H1 (cell line): ENCODE results near the gene POU2F1. TPM values are rescaled to one million over a fixed set of nuclear protein-coding genes. Genes with fewer than 3 reads are reported as not detected.

ENCODE experiments used
- CTCF ChIA-PET: fragments of 300-600 bp; sonication (Branson Sonifier 250); formaldehyde crosslinking; loops from one replicate; lab custom pipeline; 2021; ENCODE audit not compliant: partially characterized antibody; lab: Charles Lee
- POLR2A ChIA-PET: fragments of 300-600 bp; sonication (Branson Sonifier 250); formaldehyde crosslinking; loops from one replicate; lab custom pipeline; 2021; ENCODE audit warnings: inconsistent platforms; ENCODE audit not compliant: partially characterized antibody; lab: Charles Lee
- DNase-seq, 2 experiments: peaks; one replicate each; pipeline versions ENCODE4 v3.0.0 to v3.0.0-alpha.2; 2010 to 2022; ENCODE audit warnings: low spot score in 2 of 2, low read depth in 1 of 2, mixed read lengths in 1 of 2
- FAIRE-seq: peaks from 2 replicates; lab custom pipeline; 2011; peaks lifted over from hg19 to GRCh38; lab: Jason Lieb, UNC
- H2AFZ ChIP-seq: 2 replicates; pipeline ENCODE4 v1.8.1; 2012; ENCODE audit warnings: low read length, inconsistent platforms
- H2AK5ac ChIP-seq: 2 replicates; pipeline ENCODE4 v1.6.1; 2013; ENCODE audit warnings: low read depth, low read length
- H2BK120ac ChIP-seq: replicated peaks from 2 replicates; pipeline ENCODE3; 2013; ENCODE audit warnings: low read depth, low read length, inconsistent platforms
- H2BK12ac ChIP-seq: 2 replicates; pipeline ENCODE4 v1.6.1; 2013; ENCODE audit warnings: low read depth, low read length
- H2BK15ac ChIP-seq: 2 replicates; pipeline ENCODE4 v1.6.1; 2013; ENCODE audit warnings: low read length
- H2BK20ac ChIP-seq: 2 replicates; pipeline ENCODE4 v1.6.1; 2013; ENCODE audit warnings: low read length
- H2BK5ac ChIP-seq: 2 replicates; pipeline ENCODE4 v1.6.1; 2013; ENCODE audit warnings: low read depth, low read length
- H3K14ac ChIP-seq: 2 replicates; pipeline ENCODE4 v1.6.1; 2013; ENCODE audit warnings: inconsistent platforms; ENCODE audit not compliant: insufficient read length
- H3K18ac ChIP-seq: 2 replicates; pipeline ENCODE4 v1.6.1; 2013; ENCODE audit warnings: low read length; ENCODE audit errors: extremely low read depth
- H3K23ac ChIP-seq: 2 replicates; pipeline ENCODE4 v1.6.1; 2013; ENCODE audit warnings: inconsistent platforms; ENCODE audit not compliant: insufficient read length
- H3K23me2 ChIP-seq: 2 replicates; pipeline ENCODE4 v1.6.1; 2013; ENCODE audit warnings: low read depth, low read length
- H3K27ac ChIP-seq: 2 replicates; pipeline ENCODE4 v1.6.1; 2011; ENCODE audit warnings: low read depth, low read length, inconsistent platforms
- H3K27me3 ChIP-seq, 4 experiments: replicated peaks in 1 of 4; 1 replicate in 1 of 4; 2 replicates in 3 of 4; pipeline versions ENCODE4 v1.6.1 to v1.8.1; 2011 to 2013; ENCODE audit warnings: low read length in 3 of 4, mild to moderate bottlenecking in 3 of 4, inconsistent platforms in 2 of 4, mixed read lengths in 2 of 4, moderate library complexity in 1 of 4; ENCODE audit not compliant: control insufficient read depth in 3 of 4, insufficient read depth in 3 of 4; ENCODE audit errors: extremely low read depth in 1 of 4
- H3K36me3 ChIP-seq, 4 experiments: 2 replicates each; pipeline versions ENCODE4 v1.6.1 to v1.8.1; 2011 to 2013; ENCODE audit warnings: mild to moderate bottlenecking in 4 of 4, low read length in 3 of 4, moderate library complexity in 2 of 4, control low read depth in 1 of 4, inconsistent platforms in 1 of 4; ENCODE audit not compliant: insufficient read depth in 4 of 4, control insufficient read depth in 2 of 4
- H3K4ac ChIP-seq: replicated peaks from 2 replicates; pipeline ENCODE3; 2013; ENCODE audit warnings: low read length, low read depth, mixed read lengths, inconsistent platforms; ENCODE audit not compliant: insufficient read length
- H3K4me1 ChIP-seq, 4 experiments: replicated peaks in 1 of 4; 1 replicate in 1 of 4; 2 replicates in 3 of 4; pipeline versions ENCODE4 v1.6.1 to v1.8.1; 2011 to 2013; ENCODE audit warnings: low read length in 3 of 4, inconsistent platforms in 2 of 4, mixed read lengths in 1 of 4; ENCODE audit not compliant: insufficient read depth in 4 of 4, control insufficient read depth in 3 of 4
- H3K4me2 ChIP-seq, 2 experiments: 2 replicates each; pipeline versions ENCODE4 v1.6.1 to v1.8.1; 2011 to 2013; ENCODE audit warnings: low read depth in 2 of 2, low read length in 2 of 2, control low read depth in 1 of 2, inconsistent platforms in 1 of 2, mild to moderate bottlenecking in 1 of 2; ENCODE audit not compliant: insufficient read depth in 1 of 2
- H3K4me3 ChIP-seq, 4 experiments: fragments of 200-600, 300-600 bp in 1 of 4; sonication (generic), shearing (Covaris generic), sonication (Bioruptor Twin) in 1 of 4; 2 replicates each; pipeline versions ENCODE4 v1.5.1 to v1.8.1; 2011 to 2016; ENCODE audit warnings: low read length in 4 of 4, low read depth in 3 of 4, control low read depth in 2 of 4, inconsistent platforms in 2 of 4, mild to moderate bottlenecking in 2 of 4, mixed read lengths in 1 of 4, moderate library complexity in 1 of 4; ENCODE audit not compliant: insufficient read depth in 2 of 4; ENCODE audit errors: extremely low read depth in 1 of 4
- H3K56ac ChIP-seq: replicated peaks from 2 replicates; pipeline ENCODE3; 2013; ENCODE audit warnings: low read depth, mild to moderate bottlenecking, mixed read lengths, low read length, inconsistent platforms; ENCODE audit not compliant: insufficient read length
- H3K79me1 ChIP-seq: 2 replicates; pipeline ENCODE4 v1.6.1; 2013; ENCODE audit warnings: low read depth, low read length, control low read depth
- H3K79me2 ChIP-seq, 2 experiments: 2 replicates each; pipeline versions ENCODE4 v1.6.1 to v1.8.1; 2012 to 2013; ENCODE audit warnings: low read length in 2 of 2, mild to moderate bottlenecking in 2 of 2, inconsistent platforms in 1 of 2; ENCODE audit not compliant: insufficient read depth in 2 of 2, control insufficient read depth in 1 of 2
- H3K9ac ChIP-seq, 4 experiments: replicated peaks in 1 of 4; 1 replicate in 1 of 4; 2 replicates in 3 of 4; pipeline versions ENCODE4 v1.6.1 to v1.8.1; 2011 to 2013; ENCODE audit warnings: low read depth in 3 of 4, low read length in 3 of 4, control low read depth in 2 of 4, mild to moderate bottlenecking in 2 of 4, moderate library complexity in 2 of 4, inconsistent platforms in 1 of 4; ENCODE audit errors: extremely low read depth in 1 of 4
- H3K9me3 ChIP-seq, 2 experiments: 2 replicates each; pipeline versions ENCODE4 v1.6.1 to v1.8.1; 2012 to 2013; ENCODE audit warnings: mild to moderate bottlenecking in 2 of 2, moderate library complexity in 2 of 2, control low read depth in 1 of 2, inconsistent platforms in 1 of 2, low read depth in 1 of 2, low read length in 1 of 2, mixed read lengths in 1 of 2; ENCODE audit not compliant: insufficient read depth in 2 of 2
- H4K20me1 ChIP-seq, 2 experiments: replicated peaks in 1 of 2; 2 replicates each; pipeline versions ENCODE3 to v1.8.1; 2011 to 2013; ENCODE audit warnings: inconsistent platforms in 2 of 2, low read length in 2 of 2, mild to moderate bottlenecking in 1 of 2; ENCODE audit not compliant: insufficient read depth in 2 of 2, control insufficient read depth in 1 of 2
- H4K5ac ChIP-seq: 2 replicates; pipeline ENCODE4 v1.6.1; 2013; ENCODE audit warnings: low read length, low read depth, mixed read lengths, inconsistent platforms; ENCODE audit not compliant: insufficient read length
- H4K8ac ChIP-seq: 2 replicates; pipeline ENCODE4 v1.8.0; 2013; ENCODE audit warnings: mild to moderate bottlenecking, moderate library complexity, low read length, inconsistent platforms; ENCODE audit not compliant: insufficient read depth; ENCODE audit errors: extremely low read depth
- H4K91ac ChIP-seq: replicated peaks from 2 replicates; pipeline ENCODE3; 2013; ENCODE audit warnings: low read length, mixed read lengths, inconsistent platforms; ENCODE audit not compliant: insufficient read length
- BCL11A ChIP-seq, 2 experiments: IDR thresholded peaks; one replicate each; pipeline ENCODE4 v1.6.1; 2011; ENCODE audit warnings: low read depth in 2 of 2, low read length in 2 of 2, mild to moderate bottlenecking in 2 of 2
- HDAC2 ChIP-seq, 2 experiments: fragments of 300-600 bp in 1 of 2; sonication (generic) in 1 of 2; IDR thresholded peaks; 2 replicates each; pipeline ENCODE4 v1.6.1; 2011 to 2012; ENCODE audit warnings: low read depth in 2 of 2, low read length in 2 of 2, mild to moderate bottlenecking in 2 of 2, moderate library complexity in 2 of 2, borderline replicate concordance in 1 of 2, inconsistent platforms in 1 of 2
- KDM5A ChIP-seq: fragments of 200-600 bp; IDR thresholded peaks from 2 replicates; pipeline ENCODE4 v1.7.1; 2012; ENCODE audit warnings: mild to moderate bottlenecking, low read length, inconsistent platforms, mixed read lengths
- RBBP5 ChIP-seq: IDR thresholded peaks from 2 replicates; pipeline ENCODE4 v1.7.1; 2012; ENCODE audit warnings: low read depth, mild to moderate bottlenecking, inconsistent platforms, low read length, moderate library complexity, borderline replicate concordance
- RNF2 ChIP-seq: fragments of 200-900, 300-1000 bp; sonication (generic); IDR thresholded peaks from 2 replicates; pipeline ENCODE4 v1.7.1; 2016; ENCODE audit warnings: borderline replicate concordance, low read depth, mild to moderate bottlenecking, antibody characterized with exemption, low read length; ENCODE audit not compliant: poor library complexity, severe bottlenecking; ENCODE audit errors: missing control alignments
- SRF ChIP-seq: IDR thresholded peaks from 2 replicates; pipeline ENCODE4 v1.6.1; 2011; ENCODE audit warnings: mild to moderate bottlenecking, low read depth, low read length, moderate library complexity
- whole genome bisulfite sequencing, 2 experiments: shearing (Covaris generic) in 1 of 2; methylation state at CpG; one replicate each; pipeline versions ENCODE4 v1.1.6 to v1.1.7; 2013 to 2015; ENCODE audit warnings: low lambda C conversion rate in 2 of 2, mixed read lengths in 2 of 2, inconsistent platforms in 1 of 2, low coverage in 1 of 2, missing lambda C conversion rate in 1 of 2; ENCODE audit not compliant: insufficient replicate concordance in 2 of 2, insufficient coverage in 1 of 2, insufficient read length in 1 of 2; ENCODE audit errors: extremely low coverage in 1 of 2, missing lambda C conversion rate in 1 of 2; 5-methylcytosine and 5-hydroxymethylcytosine counted together
- polyA plus RNA-seq, 7 experiments: library from polyadenylated mRNA; depleted of rRNA in 3 of 7; stranded (reverse) in 5 of 7; unstranded in 2 of 7; fragments of >200 nt in 5 of 7; fragments of 200-250 nt in 2 of 7; gene quantifications; 1 replicate in 5 of 7; 2 replicates in 1 of 7; 4 replicates in 1 of 7; pipeline versions ENCODE4 v1.2.1 to v1.2.3, GENCODE V29; 2011 to 2013; ENCODE audit warnings: missing spikeins in 2 of 7, mixed read lengths in 2 of 7
- total RNA-seq: library from RNA; stranded (reverse); fragmentation: NEBNext Ultra II Directional; extraction: Animal tissue kit (Norgen Biotek cat#: 25700); gene quantifications from 2 replicates; pipeline ENCODE4 v1.2.1, GENCODE V29; 2021
- TF ChIP-seq, protein P1 (sequence below): IDR thresholded peaks from 2 replicates; pipeline ENCODE4 v1.6.1; 2011; ENCODE audit warnings: low read length, improper control_type of control experiment
- TF ChIP-seq, protein P2 (sequence below): IDR thresholded peaks from 2 replicates; pipeline ENCODE4 v1.6.1; 2012; ENCODE audit warnings: inconsistent platforms

Gene POU2F1
- total and polyA plus RNA-seq, 2 of the 8 experiments (the other 6 are each of a cell fraction or from before 2014, with no cell fraction given), result 37.0 to 57.2 TPM

DNA sequence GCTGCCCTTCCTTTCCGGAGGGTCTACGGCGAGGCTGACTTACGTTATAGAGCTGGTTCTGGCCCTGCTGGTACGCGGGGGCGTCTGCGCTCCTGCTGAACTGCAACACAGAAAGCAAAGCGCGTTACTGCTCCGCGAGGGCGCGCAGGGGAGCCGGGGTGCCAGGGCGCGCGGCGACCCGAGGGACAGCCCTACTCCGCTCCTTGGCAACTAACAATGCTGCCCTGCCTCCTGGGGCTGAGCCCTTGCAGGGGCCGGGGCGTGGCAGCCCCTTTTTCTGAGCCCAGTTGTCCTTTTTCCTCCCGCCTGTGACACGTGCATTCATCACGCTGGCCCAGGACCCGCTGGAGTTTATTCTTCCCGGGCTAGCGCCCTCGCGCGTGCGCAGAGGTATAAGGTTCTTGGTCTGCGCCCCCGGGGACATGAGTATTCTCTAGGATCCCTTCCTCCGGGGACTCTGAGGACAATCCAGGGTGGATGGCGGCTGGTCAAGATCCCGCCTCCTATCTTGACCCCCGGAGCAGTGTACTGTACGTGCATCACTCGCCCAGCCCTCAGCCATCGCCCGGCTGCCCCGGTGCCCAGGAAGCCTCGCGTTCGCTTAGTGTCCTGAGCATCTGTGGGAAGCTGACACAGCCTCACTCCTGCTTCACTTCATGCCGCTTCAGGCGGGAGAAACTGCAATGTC is 218.8 kb downstream of the POU2F1 start:
- Histone ChIP-seq H3K56ac (no peak overlapping the region), H3K9ac (no peak overlapping the region), H3K9me3 (no peaks in the 10 kb centered on the region), H3K4me3 (peak overlapping the region; percentile 36 to 59 (median 50)), H4K8ac (no peak overlapping the region), H3K4me2 (peak overlapping the region; percentile 78), H2BK20ac (0 out of 2 replicates have a peak overlapping the region, but pooled peaks have one; percentile 18), H4K5ac (no peak overlapping the region), H3K18ac (peak overlapping the region; percentile 79; the same call in 1 of the 2 replicates), H3K14ac (no peak overlapping the region), H3K79me2 (no peaks in the 10 kb centered on the region), H3K36me3 (no peaks in the 10 kb centered on the region), H2BK12ac (0 out of 2 replicates have a peak overlapping the region, but pooled peaks have one; percentile 85), H2AK5ac (no peak overlapping the region), H3K23ac (no peak overlapping the region), H2BK15ac (no peak overlapping the region), H3K79me1 (no peaks in the 10 kb centered on the region), H2AFZ (peak overlapping the region; percentile 84), H4K91ac (peak overlapping the region; percentile 76), H2BK5ac (peak overlapping the region; percentile 39; the same call in 1 of the 2 replicates), H3K27me3 (peaks cover 3 to 38% (median 26%) of the 10 kb centered on the region in 4 experiments), H2BK120ac (no peak overlapping the region), H3K4me1 (peaks cover 2 to 8% (median 4%) of the 10 kb centered on the region in 4 experiments; a peak in 6 of 7 replicates), H3K27ac (no peak overlapping the region), H3K4ac (no peak overlapping the region), H4K20me1 (no peaks in the 10 kb centered on the region), H3K23me2 (peaks cover 7% of the 10 kb centered on the region; the same call in 1 of the 2 replicates)
- POLR2A ChIA-PET, result interaction anchor here (0.6 to 2.3 kb wide), 7 partner anchors 8 to 121 kb away, joined by 3 to 5 read pairs (median 4); partner anchors contain the start of gene CREG1
- no peak for FAIRE-seq
- CTCF ChIA-PET, result interaction anchor here (0.9 to 8.4 kb wide), 29 partner anchors 8 to 381 kb away, joined by 3 to 74 read pairs (median 6); partner anchors contain the start of gene CREG1
- peak in 1 of 2 experiments; percentile 79 for DNase-seq
- 15% methylated on average over 44 of the region's 49 CpGs; no CpG with 5 or more reads in 1 of the 2 experiments for WGBS, 2 experiments
- TF ChIP-seq, protein P1, sequence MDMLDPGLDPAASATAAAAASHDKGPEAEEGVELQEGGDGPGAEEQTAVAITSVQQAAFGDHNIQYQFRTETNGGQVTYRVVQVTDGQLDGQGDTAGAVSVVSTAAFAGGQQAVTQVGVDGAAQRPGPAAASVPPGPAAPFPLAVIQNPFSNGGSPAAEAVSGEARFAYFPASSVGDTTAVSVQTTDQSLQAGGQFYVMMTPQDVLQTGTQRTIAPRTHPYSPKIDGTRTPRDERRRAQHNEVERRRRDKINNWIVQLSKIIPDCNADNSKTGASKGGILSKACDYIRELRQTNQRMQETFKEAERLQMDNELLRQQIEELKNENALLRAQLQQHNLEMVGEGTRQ, result no peak
- 0 out of 4 replicates have a peak, but pooled peaks of 1 of the 2 experiments have one; percentile 36 for TF ChIP-seq HDAC2 (IDR thresholded peaks at IDR 0.05; ENCODE audit: borderline replicate concordance in 1 of 2, low read depth in 2 of 2, low read length in 2 of 2)
- TF ChIP-seq BCL11A (IDR thresholded peaks at IDR 0.05; ENCODE audit: low read depth in 2 of 2, low read length in 2 of 2), result no peak
- TF ChIP-seq SRF, result no peak
- peak; percentile 55 for TF ChIP-seq RNF2
- no peak for TF ChIP-seq KDM5A
- TF ChIP-seq, protein P2, sequence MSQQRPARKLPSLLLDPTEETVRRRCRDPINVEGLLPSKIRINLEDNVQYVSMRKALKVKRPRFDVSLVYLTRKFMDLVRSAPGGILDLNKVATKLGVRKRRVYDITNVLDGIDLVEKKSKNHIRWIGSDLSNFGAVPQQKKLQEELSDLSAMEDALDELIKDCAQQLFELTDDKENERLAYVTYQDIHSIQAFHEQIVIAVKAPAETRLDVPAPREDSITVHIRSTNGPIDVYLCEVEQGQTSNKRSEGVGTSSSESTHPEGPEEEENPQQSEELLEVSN, result peak; percentile 97
- no peak; the same call in 1 of the 2 replicates for TF ChIP-seq RBBP5
